Fibroblast of lung (primary cell): ENCODE data around the gene SPARC. TPM values are rescaled to one million over a fixed set of nuclear protein-coding genes. Genes with fewer than 3 reads are reported as not detected.

ENCODE experiments used
- DNase-seq, 2 donors: peaks; one replicate each; pipeline versions ENCODE4 v3.0.0 to v3.0.0-alpha.2; 2010; ENCODE audit warnings: low read depth in 2 of 2
- H2AFZ ChIP-seq: 2 replicates; pipeline ENCODE4 v1.5.1; 2012; ENCODE audit warnings: low read length, control low read depth, inconsistent platforms
- H3K27ac ChIP-seq: 2 replicates; pipeline ENCODE4 v1.5.1; 2011; ENCODE audit warnings: low read length, control low read depth; ENCODE audit not compliant: insufficient read depth
- H3K27me3 ChIP-seq: 2 replicates; pipeline ENCODE4 v1.5.1; 2011; ENCODE audit warnings: mild to moderate bottlenecking, low read length; ENCODE audit not compliant: control insufficient read depth, insufficient read depth
- H3K36me3 ChIP-seq: 2 replicates; pipeline ENCODE4 v1.5.1; 2011; ENCODE audit warnings: low read length; ENCODE audit not compliant: control insufficient read depth, insufficient read depth
- H3K4me1 ChIP-seq: 2 replicates; pipeline ENCODE4 v1.5.1; 2011; ENCODE audit warnings: low read length; ENCODE audit not compliant: control insufficient read depth, insufficient read depth; ENCODE audit errors: extremely low read depth
- H3K4me2 ChIP-seq: 2 replicates; pipeline ENCODE4 v1.5.1; 2011; ENCODE audit warnings: low read length, control low read depth; ENCODE audit not compliant: insufficient read depth; ENCODE audit errors: extremely low read depth
- H3K4me3 ChIP-seq, 4 experiments: fragments of 200-600 bp in 1 of 4; sonication (generic) in 1 of 4; replicated peaks in 1 of 4; 2 replicates each; pipeline ENCODE4 v1.5.1; 2011 to 2016; ENCODE audit warnings: low read length in 4 of 4, low read depth in 3 of 4, mild to moderate bottlenecking in 3 of 4, control low read depth in 2 of 4, inconsistent platforms in 1 of 4, mixed read lengths in 1 of 4; ENCODE audit not compliant: insufficient read depth in 1 of 4; ENCODE audit errors: control extremely low read depth in 1 of 4
- H3K79me2 ChIP-seq: 2 replicates; pipeline ENCODE4 v1.5.1; 2012; ENCODE audit warnings: mild to moderate bottlenecking, low read length, inconsistent platforms; ENCODE audit not compliant: control insufficient read depth, insufficient read depth
- H3K9ac ChIP-seq: 2 replicates; pipeline ENCODE4 v1.5.1; 2011; ENCODE audit warnings: mild to moderate bottlenecking, low read length, control low read depth; ENCODE audit not compliant: insufficient read depth
- H3K9me3 ChIP-seq: 2 replicates; pipeline ENCODE4 v1.5.1; 2012; ENCODE audit warnings: low read depth, low read length; ENCODE audit not compliant: control insufficient read depth, insufficient read depth
- H4K20me1 ChIP-seq: 2 replicates; pipeline ENCODE4 v1.5.1; 2011; ENCODE audit warnings: low read length; ENCODE audit not compliant: control insufficient read depth, insufficient read depth; ENCODE audit errors: extremely low read depth
- CTCF ChIP-seq, 2 donors: IDR thresholded peaks in 1 of 2; conservative IDR thresholded peaks in 1 of 2; 1 replicate in 1 of 2; 2 replicates in 1 of 2; pipeline ENCODE4 v1.5.1; 2011 to 2012; ENCODE audit warnings: low read length in 2 of 2, control low read depth in 1 of 2, inconsistent platforms in 1 of 2, low read depth in 1 of 2, mild to moderate bottlenecking in 1 of 2
- EZH2 ChIP-seq: IDR thresholded peaks from 2 replicates; pipeline ENCODE4 v1.5.1; 2012; ENCODE audit warnings: low read length, control low read depth, mild to moderate bottlenecking; ENCODE audit errors: missing control alignments
- polyA plus RNA-seq, 2 donors: library from polyadenylated mRNA; depleted of rRNA in 1 of 2; stranded (reverse) in 1 of 2; unstranded in 1 of 2; fragments of >200 nt; gene quantifications; 2 replicates each; pipeline ENCODE4 v1.2.1, GENCODE V29; 2011 to 2012; ENCODE audit warnings: missing spikeins in 1 of 2
- total RNA-seq: library from RNA; depleted of rRNA; stranded (reverse); fragments of >200 nt; gene quantifications from 2 replicates; pipeline ENCODE4 v1.2.1, GENCODE V29; 2014

Gene SPARC
- total and polyA plus RNA-seq, 2 donors (not counting 1 experiment from before 2014, with no cell fraction given), result 408 to 6,513 TPM

GRCh38 chr5:151643388-151643787 lies 43.3 kb downstream of the SPARC start:
- no peak overlapping the region for H3K4me3 ChIP-seq
- no peak overlapping the region for H2AFZ ChIP-seq
- no peak for DNase-seq
- no peaks in the 10 kb centered on the region for H3K79me2 ChIP-seq
- TF ChIP-seq CTCF (conservative IDR thresholded peaks at IDR 0.05 in 1 of 2, IDR thresholded peaks at IDR 0.05 in 1 of 2; ENCODE audit: low read depth in 1 of 2, low read length in 2 of 2) (no peak), EZH2 (no peak)
- no peaks in the 10 kb centered on the region for H3K4me1 ChIP-seq
- no peaks in the 10 kb centered on the region for H4K20me1 ChIP-seq
- H3K9me3 ChIP-seq, result no peaks in the 10 kb centered on the region
- no peak overlapping the region for H3K27ac ChIP-seq
- no peak overlapping the region for H3K4me2 ChIP-seq
- H3K27me3 ChIP-seq, result peaks cover 6% of the 10 kb centered on the region
- no peaks in the 10 kb centered on the region for H3K36me3 ChIP-seq
- H3K9ac ChIP-seq, result no peak overlapping the region

GRCh38 chr5:151642472-151643140 lies 44.1 kb downstream of the SPARC start:
- DNase-seq, result no peak
- no peak overlapping the region for H2AFZ ChIP-seq
- no peaks in the 10 kb centered on the region for H3K9me3 ChIP-seq

GRCh38 chr5:151638619-151639018 lies 48.1 kb downstream of the SPARC start:
- TF ChIP-seq EZH2, result no peak
- no peak for TF ChIP-seq CTCF (conservative IDR thresholded peaks at IDR 0.05 in 1 of 2, IDR thresholded peaks at IDR 0.05 in 1 of 2; ENCODE audit: low read depth in 1 of 2, low read length in 2 of 2)
- Histone ChIP-seq H2AFZ (no peak overlapping the region), H3K9ac (no peak overlapping the region)

More at GRCh38 chr5:151642472-151643140, 44.1 kb downstream of the SPARC start:
- no peak overlapping the region for H3K9ac ChIP-seq
- H3K4me1 ChIP-seq, result no peaks in the 10 kb centered on the region
- H3K36me3 ChIP-seq, result no peaks in the 10 kb centered on the region
- peaks cover 7% of the 10 kb centered on the region for H3K27me3 ChIP-seq
- H3K4me2 ChIP-seq, result no peak overlapping the region
- no peaks in the 10 kb centered on the region for H3K79me2 ChIP-seq
- no peak for TF ChIP-seq CTCF (conservative IDR thresholded peaks at IDR 0.05 in 1 of 2, IDR thresholded peaks at IDR 0.05 in 1 of 2; ENCODE audit: low read depth in 1 of 2, low read length in 2 of 2)
- no peak for TF ChIP-seq EZH2
- no peak overlapping the region for H3K27ac ChIP-seq
- H3K4me3 ChIP-seq, result no peak overlapping the region
- no peaks in the 10 kb centered on the region for H4K20me1 ChIP-seq

More at GRCh38 chr5:151638619-151639018, 48.1 kb downstream of the SPARC start:
- H3K4me2 ChIP-seq, result no peak overlapping the region
- H3K4me1 ChIP-seq, result no peaks in the 10 kb centered on the region
- H3K27ac ChIP-seq, result no peak overlapping the region
- no peak for DNase-seq
- H3K9me3 ChIP-seq, result no peaks in the 10 kb centered on the region
- H4K20me1 ChIP-seq, result no peaks in the 10 kb centered on the region
- H3K36me3 ChIP-seq, result no peaks in the 10 kb centered on the region
- no peak overlapping the region for H3K4me3 ChIP-seq
- H3K27me3 ChIP-seq, result peaks cover 13% of the 10 kb centered on the region
- no peaks in the 10 kb centered on the region for H3K79me2 ChIP-seq
